Activated gamma-delta T cell treated with Interleukin-2 at 50 U/mL for 16 hours (primary cell): ENCODE results near the gene TTLL9.

ENCODE experiments used
- DNase-seq: peaks from one replicate; pipeline ENCODE4 v3.0.0-alpha.2; 2020

The TTLL9 gene

DNA sequence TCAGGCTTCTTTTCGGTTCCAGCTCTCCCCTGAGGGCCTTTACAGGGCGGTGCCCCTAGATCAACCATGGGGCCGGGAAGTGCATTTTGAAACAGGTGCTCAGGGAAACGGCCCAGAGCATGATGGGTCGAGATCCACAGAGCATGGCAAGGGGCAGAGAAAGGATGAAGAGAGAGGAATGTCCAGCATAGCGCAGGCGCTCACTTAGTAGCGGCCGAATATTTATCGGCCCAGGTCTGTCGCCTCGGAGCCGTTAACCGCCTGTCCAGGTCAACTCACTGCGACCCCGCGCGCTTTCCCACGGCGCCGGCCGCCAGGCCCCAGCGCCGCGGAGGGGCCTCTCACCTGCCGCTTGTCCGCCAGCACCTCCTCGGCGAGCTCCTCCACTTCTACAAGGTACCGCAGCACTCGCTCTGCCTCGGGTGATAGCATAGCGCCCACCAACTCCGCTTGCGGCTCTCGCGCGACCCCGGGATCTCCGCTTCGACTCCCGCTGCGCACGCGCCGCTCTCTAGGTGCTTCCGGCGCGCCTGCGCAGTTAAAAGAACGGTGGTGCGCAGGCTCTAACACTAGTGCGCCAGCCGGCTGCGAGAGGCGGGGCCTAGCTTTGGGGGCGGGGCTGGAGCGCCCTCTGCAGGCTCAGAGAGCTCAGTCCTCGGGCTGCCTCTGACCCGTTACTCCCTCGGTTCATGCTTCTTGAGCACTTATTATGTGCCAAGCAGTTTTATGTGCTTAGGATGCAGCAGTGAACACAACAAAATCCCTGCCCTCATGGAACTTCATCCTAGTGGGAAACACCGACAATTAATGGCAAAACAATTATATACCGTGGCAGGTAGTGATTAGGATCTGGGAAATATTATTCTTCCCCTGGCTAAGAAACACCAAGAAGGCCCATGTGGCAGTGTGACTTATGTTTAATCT lies 81.4 kb downstream of the TTLL9 start, which contains the start of gene PDRG1:
PDRG1 (minus strand) TSS at position 517 of the 924 bp plus-strand sequence; CDS start at position 432, 85 bp downstream.
- peak; percentile 97 for DNase-seq

- no peak for DNase-seq
These were observed 83.2 kb downstream of the TTLL9 start for GRCh38 chr20:31953556-31954148.

DNA sequence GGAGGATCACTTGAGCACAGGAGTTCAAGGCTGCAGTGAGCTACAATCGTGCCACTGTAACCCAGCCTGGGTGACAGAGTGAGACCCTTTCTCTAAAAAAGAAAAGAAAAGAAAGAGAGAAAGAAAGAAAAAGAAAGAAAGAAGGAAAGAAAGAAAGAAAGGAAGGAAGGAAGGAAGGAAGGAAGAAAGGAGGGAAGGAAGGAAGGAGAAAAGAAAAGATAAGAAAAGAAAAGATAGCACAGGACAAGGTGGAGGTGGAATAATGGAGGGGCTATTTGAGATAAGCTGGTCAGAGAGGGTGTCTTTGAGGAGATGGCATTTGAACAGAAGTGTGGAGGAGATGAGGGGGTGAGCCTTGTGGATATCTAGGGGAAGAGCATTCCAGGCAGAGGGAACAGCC lies 84.1 kb downstream of the TTLL9 start:
- DNase-seq = no peak

DNA sequence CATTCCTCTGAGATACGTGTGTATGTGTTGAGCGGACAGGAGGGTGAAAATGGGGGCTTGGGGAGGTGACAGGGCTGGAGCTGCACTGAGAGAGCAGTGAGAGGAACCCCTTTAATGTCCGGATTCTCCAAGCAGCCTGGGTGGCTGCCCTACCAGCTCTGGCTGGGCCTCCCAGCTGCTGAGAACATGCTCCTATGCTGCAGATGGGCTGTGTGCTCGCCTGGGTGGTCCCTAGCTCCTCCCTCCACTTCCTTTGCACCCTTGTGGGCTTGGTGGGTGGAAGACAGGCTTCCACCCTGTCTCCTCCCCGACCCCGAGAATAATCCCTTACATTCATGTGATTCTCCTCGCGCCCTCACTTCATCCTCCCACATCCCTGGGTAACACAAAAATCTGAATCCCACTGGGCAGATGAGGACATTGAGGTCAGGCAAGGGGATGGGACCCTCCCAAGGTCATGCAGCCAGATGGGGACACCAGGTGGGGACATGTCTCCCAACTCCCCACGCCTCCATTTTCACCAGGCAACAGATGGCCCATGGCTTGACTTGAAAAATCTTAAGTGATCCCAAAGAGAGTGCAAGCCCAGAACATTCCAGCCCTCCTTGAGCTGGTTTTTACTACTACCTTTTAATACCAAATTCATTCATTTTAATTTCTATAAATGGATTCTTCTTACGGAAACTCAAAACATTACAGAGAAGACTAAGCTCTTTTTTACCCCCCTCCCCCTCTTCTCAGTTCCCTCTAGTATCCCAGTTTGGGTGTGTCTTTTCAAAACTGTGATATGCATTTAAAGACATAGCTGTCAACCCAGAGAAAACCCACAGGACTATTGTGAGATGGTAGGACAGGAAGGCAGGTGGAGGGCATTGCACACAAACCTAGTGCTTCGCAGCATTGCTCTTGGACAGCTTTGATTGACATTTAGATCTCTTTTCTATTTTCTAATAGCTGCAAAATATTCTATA lies 86.4 kb downstream of the TTLL9 start:
- DNase-seq = no peak

DNA sequence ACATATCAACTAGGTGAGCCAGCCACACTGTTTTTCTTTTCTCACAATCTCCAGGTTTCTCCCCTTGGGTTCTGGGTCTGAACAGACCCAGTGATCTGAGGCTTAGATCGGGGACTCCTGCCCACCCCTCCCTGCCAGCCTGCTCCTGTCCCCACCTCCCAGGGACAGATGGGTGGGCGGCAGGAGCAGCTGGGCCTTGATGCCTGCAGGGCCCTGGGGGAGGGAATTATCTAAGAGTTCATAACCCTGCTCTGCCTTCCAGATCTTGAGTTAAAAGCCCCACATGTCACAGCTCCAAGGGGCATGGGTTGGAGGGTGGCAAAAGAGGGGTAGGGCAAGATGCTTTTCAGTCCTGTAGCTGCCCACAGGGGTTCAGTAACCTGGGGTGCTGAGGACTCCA lies 92.3 kb downstream of the TTLL9 start:
- DNase-seq = no peak

DNA sequence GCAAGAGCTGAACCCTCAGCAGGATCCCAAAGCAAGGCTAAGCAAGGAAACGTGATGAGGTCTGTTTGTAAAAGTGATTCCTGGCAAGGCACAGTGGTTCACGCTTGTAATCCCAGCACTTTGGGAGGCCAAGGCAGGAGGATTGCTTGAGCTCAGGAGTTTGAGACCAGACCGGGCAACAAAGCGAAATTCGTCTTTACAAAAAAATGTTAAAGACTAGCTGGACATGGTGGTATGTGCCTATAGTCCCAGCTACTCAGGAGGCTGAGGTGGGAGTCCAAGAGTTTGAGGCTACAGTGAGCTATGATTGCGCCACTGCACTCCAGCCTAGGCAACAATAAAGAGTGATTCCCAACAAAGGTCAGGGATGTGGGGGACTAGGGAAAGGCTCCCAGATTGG lies 93.5 kb downstream of the TTLL9 start:
- no peak for DNase-seq

DNA sequence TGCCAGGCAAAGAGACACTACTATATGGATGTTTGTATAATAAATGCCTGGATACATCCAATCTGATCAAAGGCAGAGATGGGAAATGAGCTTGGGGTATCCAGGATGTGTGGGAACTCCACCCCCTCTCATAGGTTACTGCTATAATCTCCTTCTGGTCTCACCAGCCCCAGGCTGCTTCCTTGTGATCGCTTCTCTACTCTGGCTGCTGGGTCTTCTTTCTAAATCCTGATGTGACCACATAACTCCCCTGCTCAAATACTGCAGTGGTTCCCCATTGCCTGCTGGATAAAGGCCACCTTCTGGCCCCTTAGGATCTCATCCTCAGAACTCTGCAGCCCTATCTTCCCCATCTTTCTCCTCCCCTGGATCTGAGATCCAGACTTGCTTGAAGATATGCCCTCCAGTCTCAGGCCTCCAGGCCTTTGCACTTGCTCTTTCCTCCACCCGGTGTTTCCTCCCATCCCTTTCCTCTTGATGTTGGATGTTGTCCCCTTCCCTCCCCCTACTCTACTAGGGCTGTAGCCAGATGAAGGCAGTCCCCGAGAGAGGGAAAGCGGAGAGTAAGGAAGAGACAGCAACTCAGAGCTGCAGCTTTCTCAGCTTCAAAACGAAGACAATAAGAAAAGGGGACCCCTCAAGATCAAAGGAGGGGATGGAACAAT lies 96.7 kb downstream of the TTLL9 start:
- DNase-seq = no peak

GRCh38 chr20:31967830-31968249 lies 97.4 kb downstream of the TTLL9 start, which contains the start of gene XKR7:
Gene XKR7, plus strand, starts transcription at chr20:31968151. Its CDS starts 25 bp downstream, at chr20:31968176.
- DNase-seq = no peak

- peak; percentile 78 for DNase-seq
These were observed 98.1 kb downstream of the TTLL9 start for GRCh38 chr20:31968291-31969126.

GRCh38 chr20:31969991-31970390 lies 99.6 kb downstream of the TTLL9 start:
- no peak for DNase-seq

- no peak for DNase-seq
These were observed 102.1 kb downstream of the TTLL9 start for GRCh38 chr20:31972471-31973021.

DNA sequence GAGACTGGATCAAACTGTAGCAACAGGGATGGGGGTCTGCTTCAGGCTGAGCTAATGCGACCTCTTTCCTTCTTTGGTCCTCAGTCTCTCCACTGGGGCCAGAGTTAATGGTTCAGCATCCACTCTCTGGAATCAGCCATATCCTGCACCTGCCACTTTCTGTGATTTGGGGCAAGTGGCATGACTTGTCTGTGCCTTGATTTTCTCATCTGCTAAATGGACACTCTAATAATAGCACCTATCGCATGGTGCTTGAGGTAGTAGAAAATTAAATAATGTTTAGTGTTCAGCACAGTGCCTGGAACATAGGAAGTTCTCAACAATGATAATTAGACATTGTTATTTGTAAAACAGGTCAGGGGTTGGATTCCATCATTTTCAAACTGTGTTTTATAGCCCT lies 103.9 kb downstream of the TTLL9 start:
- DNase-seq = no peak

- DNase-seq = no peak
These were observed 104.6 kb downstream of the TTLL9 start for GRCh38 chr20:31974951-31975487.

DNA sequence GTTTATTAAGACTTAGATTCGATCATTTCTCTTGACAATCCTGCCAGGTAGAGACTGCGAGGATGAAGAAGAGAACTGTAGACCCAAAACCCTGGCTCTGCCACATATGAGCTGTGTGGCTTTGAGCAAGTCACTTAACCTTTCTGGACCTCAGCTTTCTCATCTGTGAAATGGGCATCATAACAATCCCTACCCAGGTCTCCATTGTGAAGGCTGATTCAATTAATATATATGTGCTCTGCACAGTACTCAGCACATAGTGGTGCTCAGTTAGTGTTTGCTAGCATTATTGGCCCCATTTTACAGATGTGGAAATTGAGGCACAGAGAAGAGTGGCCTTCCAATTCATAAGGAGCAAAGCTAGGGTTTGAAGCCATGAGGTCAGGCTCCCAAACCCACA lies 105.4 kb downstream of the TTLL9 start:
- DNase-seq = no peak

GRCh38 chr20:31977080-31977479 lies 106.6 kb downstream of the TTLL9 start:
- no peak for DNase-seq

- DNase-seq = no peak
These were observed 109.4 kb downstream of the TTLL9 start for GRCh38 chr20:31979713-31980426.

DNA sequence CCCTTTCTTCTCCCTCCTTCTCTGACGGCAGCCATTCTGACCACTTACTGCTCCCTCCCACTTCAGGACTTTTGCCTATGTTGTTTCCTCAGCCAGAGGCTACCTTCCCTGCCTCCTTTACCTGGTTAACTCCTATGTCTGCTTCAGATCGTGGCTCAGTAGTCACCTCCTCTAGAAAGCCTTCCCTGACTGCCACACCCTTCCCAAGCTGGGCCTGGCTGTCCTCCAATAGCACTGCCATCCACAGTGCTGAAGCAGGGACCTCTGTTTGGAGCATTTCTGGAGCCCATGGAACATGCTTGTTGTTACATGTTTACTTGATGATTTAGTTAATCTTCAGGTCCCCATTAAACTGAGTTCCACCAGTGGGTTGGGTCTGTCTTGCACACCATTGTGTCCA lies 111.3 kb downstream of the TTLL9 start:
- no peak for DNase-seq

GRCh38 chr20:31984981-31985471 lies 114.6 kb downstream of the TTLL9 start:
- DNase-seq = no peak

DNA sequence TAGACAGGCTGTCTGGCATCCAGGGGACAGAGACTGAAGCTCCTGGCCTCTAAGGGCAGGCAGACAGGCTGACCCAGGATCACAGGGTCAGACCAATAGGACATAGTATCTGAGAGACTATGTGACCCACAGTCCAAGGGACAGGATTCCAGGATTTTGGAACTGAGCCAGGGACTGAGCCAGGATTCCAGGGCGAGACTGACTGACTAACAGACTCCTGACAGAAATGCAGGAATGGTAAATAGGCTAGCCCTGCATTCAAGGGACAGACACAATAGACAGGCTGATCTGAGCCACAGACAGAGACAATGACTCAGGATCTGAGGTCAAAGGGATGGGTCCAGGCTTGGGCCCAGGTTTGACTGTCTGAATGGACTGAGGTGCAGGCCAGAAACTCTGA lies 117.3 kb downstream of the TTLL9 start:
- DNase-seq = no peak
